ENCODE measurements around the gene NUP98. TPM values are rescaled to one million over a fixed set of nuclear protein-coding genes. Genes with fewer than 3 reads are reported as not detected.
"Not testable (repeated sequence)": the region's sequence is repeated elsewhere in the genome, so short reads cannot be mapped to it uniquely, and the experiment has no call there.

The NUP98 gene
- total RNA-seq, 1 experiment from 2014 or later = 98.4 TPM

- TF ChIP-seq MAX (IDR thresholded peaks at IDR 0.05) (no peak), EZH2phosphoT487 (IDR thresholded peaks at IDR 0.05; ENCODE audit: borderline replicate concordance) (no peak), FOSL1 (IDR thresholded peaks at IDR 0.05; ENCODE audit: low read depth) (no peak), ELF1 (IDR thresholded peaks at IDR 0.05; ENCODE audit: borderline replicate concordance, low read depth) (no peak), JUND (IDR thresholded peaks at IDR 0.05) (no peak), CBX3 (IDR thresholded peaks at IDR 0.05; ENCODE audit: low read depth) (no peak), SP1 (IDR thresholded peaks at IDR 0.05; ENCODE audit: low read depth) (no peak), EZH2 (IDR thresholded peaks at IDR 0.05) (no peak), EGR1 (IDR thresholded peaks at IDR 0.05; ENCODE audit: low read depth) (no peak)
Observed at GRCh38 chr11:3815845-3816244, 18.5 kb upstream of the NUP98 start (continued).

- H3K79me2 ChIP-seq (ENCODE audit: insufficient read depth, low read length); BruUV-seq (replicated peaks); H2AFZ ChIP-seq (ENCODE audit: low read depth, low read length, poor library complexity, severe bottlenecking); intact Hi-C loops (cut with micrococcal nuclease); POLR2A ChIA-PET; DNase-seq (ENCODE audit: low read depth, low spot score); H3K4me3 ChIP-seq (replicated peaks in 1 of 2; ENCODE audit: low read depth in 1 of 2, low read length in 2 of 2); H4K20me1 ChIP-seq (ENCODE audit: insufficient read depth); H3K27ac ChIP-seq (ENCODE audit: low read depth, low read length); RAD21 ChIA-PET (ENCODE audit: low non-redundant PET in 1 of 2, low total read pairs in 2 of 2, uncharacterized antibody in 2 of 2, unreplicated experiment in 2 of 2); H3K4me1 ChIP-seq (ENCODE audit: control insufficient read depth in 1 of 2, insufficient read depth in 2 of 2, low read length in 2 of 2); H3K4me2 ChIP-seq (ENCODE audit: low read length); H3K9me2 ChIP-seq (ENCODE audit: insufficient read depth); CTCF ChIA-PET; H3K27me3 ChIP-seq (ENCODE audit: insufficient read depth, low read length); ATAC-seq; H3K9ac ChIP-seq (ENCODE audit: low read length); H3K9me3 ChIP-seq (ENCODE audit: control insufficient read depth in 1 of 2, insufficient read depth in 1 of 2, low read depth in 1 of 2, low read length in 2 of 2); H3K36me3 ChIP-seq (ENCODE audit: control insufficient read depth in 1 of 2, insufficient read depth in 2 of 2, low read length in 2 of 2): not testable (repeated sequence)
Observed at GRCh38 chr11:3814832-3815231, 17.5 kb upstream of the NUP98 start.

GRCh38 chr11:3810951-3811350, 13.6 kb upstream of the NUP98 start:
- no TSS peak for BruUV-seq (replicated peaks)
- Histone ChIP-seq H3K4me1 (ENCODE audit: control insufficient read depth in 1 of 2, insufficient read depth in 2 of 2, low read length in 2 of 2) (peaks cover 5 to 19% of the 10 kb centered on the region in 2 experiments; a peak in 3 of 4 replicates), H3K36me3 (ENCODE audit: control insufficient read depth in 1 of 2, insufficient read depth in 2 of 2, low read length in 2 of 2) (no peaks in the 10 kb centered on the region; a peak in 1 of 4 replicates), H2AFZ (ENCODE audit: low read depth, low read length, poor library complexity, severe bottlenecking) (no peak overlapping the region), H3K4me2 (ENCODE audit: low read length) (no peak overlapping the region), H3K27me3 (ENCODE audit: insufficient read depth, low read length) (no peaks in the 10 kb centered on the region), H3K4me3 (replicated peaks in 1 of 2; ENCODE audit: low read depth in 1 of 2, low read length in 2 of 2) (no peak overlapping the region), H3K9ac (ENCODE audit: low read length) (no peak overlapping the region), H3K9me3 (ENCODE audit: control insufficient read depth in 1 of 2, insufficient read depth in 1 of 2, low read depth in 1 of 2, low read length in 2 of 2) (no peaks in the 10 kb centered on the region), H3K79me2 (ENCODE audit: insufficient read depth, low read length) (no peaks in the 10 kb centered on the region), H3K27ac (ENCODE audit: low read depth, low read length) (no peak overlapping the region), H4K20me1 (ENCODE audit: insufficient read depth) (no peaks in the 10 kb centered on the region), H3K9me2 (ENCODE audit: insufficient read depth) (no peaks in the 10 kb centered on the region)
- intact Hi-C loops (cut with micrococcal nuclease) = no loop called here
- ATAC-seq (no peak), DNase-seq (ENCODE audit: low read depth, low spot score) (no peak)
- no peak for TF ChIP-seq POLR2A (IDR thresholded peaks at IDR 0.05; ENCODE audit: borderline replicate concordance, extremely low read depth, insufficient read depth, insufficient read length)
- TF ChIP-seq JUND (IDR thresholded peaks at IDR 0.05) = no peak
- TF ChIP-seq EZH2 (IDR thresholded peaks at IDR 0.05) = no peak
- TF ChIP-seq SP1 (IDR thresholded peaks at IDR 0.05; ENCODE audit: low read depth) = no peak
- TF ChIP-seq CBX3 (IDR thresholded peaks at IDR 0.05; ENCODE audit: low read depth) = no peak
- no peak for TF ChIP-seq REST (IDR thresholded peaks at IDR 0.05; ENCODE audit: low read depth)
- CTCF ChIA-PET = no interaction called here
- RAD21 ChIA-PET (ENCODE audit: low non-redundant PET in 1 of 2, low total read pairs in 2 of 2, uncharacterized antibody in 2 of 2, unreplicated experiment in 2 of 2) = no interaction called here
- POLR2A ChIA-PET = interaction anchor here (0.6 kb wide), 1 partner anchor 13 kb away, joined by 3 read pairs; the partner anchor contains the start of gene NUP98

All from HCT116 (cell line).